Spleen (tissue), 11 donors: ENCODE data around the gene ASTE1. TPM values are rescaled to one million over a fixed set of nuclear protein-coding genes. Genes with fewer than 3 reads are reported as not detected.
A peak's percentile ranks its signal among the peaks of the same experiment; 100 is the strongest.

Source experiments
- DNase-seq: peaks from one replicate; pipeline ENCODE4 v3.0.0-alpha.2; 2020
- H3K27ac ChIP-seq, 8 donors: fragments of 200-600 bp; sonication (generic) in 7 of 8; 1 replicate in 4 of 8; 2 replicates in 4 of 8; pipeline versions ENCODE4 v1.5.0 to v1.8.0; 2016 to 2021; ENCODE audit warnings: inconsistent platforms in 4 of 8, mild to moderate bottlenecking in 4 of 8, moderate library complexity in 1 of 8
- H3K27me3 ChIP-seq, 7 donors: fragments of 200-600 bp; sonication (generic) in 6 of 7; replicated peaks in 1 of 7; 1 replicate in 4 of 7; 2 replicates in 3 of 7; pipeline versions ENCODE4 v1.5.0 to v1.8.0; 2016 to 2021; ENCODE audit warnings: inconsistent platforms in 3 of 7, mild to moderate bottlenecking in 1 of 7
- H3K36me3 ChIP-seq, 6 donors: fragments of 200-600 bp; sonication (generic) in 5 of 6; 1 replicate in 4 of 6; 2 replicates in 2 of 6; pipeline versions ENCODE4 v1.5.0 to v1.8.0; 2016 to 2021; ENCODE audit warnings: inconsistent platforms in 2 of 6
- H3K4me1 ChIP-seq, 6 donors: fragments of 200-600 bp; sonication (generic) in 5 of 6; 1 replicate in 3 of 6; 2 replicates in 3 of 6; pipeline versions ENCODE4 v1.5.0 to v1.8.0; 2016 to 2021; ENCODE audit warnings: inconsistent platforms in 3 of 6
- H3K4me3 ChIP-seq, 8 donors: fragments of 200-600 bp; sonication (generic) in 7 of 8; 1 replicate in 4 of 8; 2 replicates in 4 of 8; pipeline versions ENCODE4 v1.5.0 to v1.8.0; 2016 to 2021; ENCODE audit warnings: inconsistent platforms in 4 of 8, mild to moderate bottlenecking in 4 of 8, moderate library complexity in 2 of 8
- H3K9me3 ChIP-seq, 8 donors: fragments of 200-600 bp; sonication (generic) in 7 of 8; 1 replicate in 4 of 8; 2 replicates in 4 of 8; pipeline versions ENCODE4 v1.5.0 to v1.8.0; 2016 to 2021; ENCODE audit warnings: inconsistent platforms in 4 of 8
- CTCF ChIP-seq, 11 experiments: fragments of 200-600 bp in 7 of 11; fragments of 450-650 bp in 4 of 11; sonication (generic) in 4 of 11; IDR thresholded peaks in 8 of 11; conservative IDR thresholded peaks in 3 of 11; 1 replicate in 7 of 11; 2 replicates in 4 of 11; pipeline versions ENCODE4 v1.4.0 to v1.8.0; 2016 to 2021; ENCODE audit warnings: antibody characterized with exemption in 11 of 11, inconsistent platforms in 4 of 11, mild to moderate bottlenecking in 1 of 11
- POLR2A ChIP-seq, 3 donors: fragments of 450-650 bp; IDR thresholded peaks; one replicate each; pipeline ENCODE4 v1.5.1; 2017; ENCODE audit warnings: antibody characterized with exemption in 3 of 3, mild to moderate bottlenecking in 1 of 3
- POLR2AphosphoS5 ChIP-seq, 3 donors: sonication (generic); formaldehyde crosslinking; IDR thresholded peaks; one replicate each; pipeline ENCODE4 v1.5.1; 2017; ENCODE audit warnings: antibody characterized with exemption in 3 of 3
- WGBS, 5 donors: extraction: QIAGEN DNeasy Blood & Tissue Kit in 3 of 5; methylation state at CpG; one replicate each; pipeline versions ENCODE4 v1.1.5 to v1.1.7; 2013 to 2018; 5-methylcytosine and 5-hydroxymethylcytosine counted together
- intact Hi-C: fragments of 100-400 bp; cut with DNase I; formaldehyde crosslinking; loops from one replicate; pipeline ENCODE4 v1.15.0; 2023; ENCODE audit warnings: low total_unique reads
- polyA plus RNA-seq, 3 donors: library from polyadenylated mRNA; stranded (reverse); fragments of 200-250 nt; gene quantifications; one replicate each; pipeline ENCODE4 v1.2.1, GENCODE V29; 2013
- total RNA-seq, 7 donors: library from RNA; depleted of rRNA in 3 of 7; stranded (reverse); fragments of >200 nt in 3 of 7; fragmentation: NEBNext Ultra II Directional in 4 of 7; extraction: Animal tissue kit (Norgen Biotek cat#: 25700) in 4 of 7; gene quantifications; one replicate each; pipeline versions ENCODE4 v1.1.0 to v1.2.1, GENCODE V29; 2016 to 2021
- donor health status: healthy with polysubstance abuse.
- donor health status: DM: no; HTN: no; CAD: no; lungs with moderate emphysema.
- donor health status: DM: no; HTN: no; CAD: no.
- donor health status: Bipolar disorder and iron deficiency.
- donor health status: healthy.
- donor health status: DM: no; HTN: no; CAD: no.
- donor health status: DM: yes; HTN: yes; CAD: no.

The ASTE1 gene
- total and polyA plus RNA-seq, 10 donors = 3.8 to 16.8 (median 8.3) TPM

DNA sequence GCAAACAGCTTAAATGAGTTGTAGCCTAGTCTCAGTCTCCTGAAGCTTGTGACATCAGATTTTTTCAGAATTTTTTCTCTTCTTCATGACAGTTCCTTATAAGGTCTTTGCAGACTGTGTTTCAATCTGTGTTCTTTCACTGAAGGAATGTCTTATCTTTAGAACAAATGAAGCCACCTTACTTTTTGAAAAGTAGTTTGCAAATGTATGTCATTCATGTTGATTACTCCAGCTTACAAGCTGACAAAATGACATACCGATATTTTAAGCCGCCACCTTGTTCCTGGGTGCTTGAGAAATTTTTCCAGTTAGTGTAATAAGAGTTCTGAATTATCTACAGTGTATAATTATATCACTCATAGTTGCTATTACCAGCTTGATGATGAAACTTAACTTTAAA lies 57.0 kb downstream of the ASTE1 start:
- no peaks in the 10 kb centered on the region for H3K4me1 ChIP-seq
- H3K27ac ChIP-seq = no peak overlapping the region
- H3K4me3 ChIP-seq = no peak overlapping the region
- TF ChIP-seq POLR2A (IDR thresholded peaks at IDR 0.05) (no peak), CTCF (IDR thresholded peaks at IDR 0.05 in 8 of 11, conservative IDR thresholded peaks at IDR 0.05 in 3 of 11) (no peak), POLR2AphosphoS5 (IDR thresholded peaks at IDR 0.05) (no peak)
- H3K27me3 ChIP-seq = no peaks in the 10 kb centered on the region
- WGBS, 5 donors = 95 to 97% (median 96%) methylated on average over 2 of the region's 2 CpGs
- peaks cover 0 to 5% (median 0%) of the 10 kb centered on the region in 8 donors for H3K9me3 ChIP-seq
- H3K36me3 ChIP-seq = peaks cover 0 to 97% (median 40%) of the 10 kb centered on the region in 6 donors
- intact Hi-C loops = no loop called here
- no peak for DNase-seq

DNA sequence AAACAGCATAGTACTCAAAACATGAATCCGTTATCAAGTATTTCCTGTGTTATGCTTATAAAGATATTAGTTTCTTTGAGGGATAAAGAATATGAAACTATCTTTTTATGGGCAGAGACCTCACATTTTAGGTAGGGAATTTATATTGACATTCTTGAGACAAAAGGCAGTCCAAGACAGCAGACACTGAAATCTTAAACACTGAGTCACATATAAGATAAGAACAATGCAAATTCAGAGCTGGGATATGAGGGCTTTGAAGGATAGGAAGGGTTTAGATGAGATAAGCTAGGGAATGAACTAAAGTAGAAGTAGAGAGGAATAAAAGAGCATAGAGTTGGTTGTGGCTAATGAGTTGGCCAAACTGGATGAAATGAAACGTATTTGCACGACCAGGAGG lies 58.4 kb downstream of the ASTE1 start:
- H3K27me3 ChIP-seq = no peaks in the 10 kb centered on the region
- WGBS, 5 donors = 76 to 98% (median 91%) methylated on average over 3 of the region's 3 CpGs
- peaks cover 0 to 5% (median 0%) of the 10 kb centered on the region in 8 donors for H3K9me3 ChIP-seq
- intact Hi-C loops = no loop called here
- no peak overlapping the region for H3K4me3 ChIP-seq
- H3K36me3 ChIP-seq = peaks cover 0 to 98% (median 37%) of the 10 kb centered on the region in 6 donors
- H3K27ac ChIP-seq = no peak overlapping the region
- no peaks in the 10 kb centered on the region for H3K4me1 ChIP-seq
- no peak for TF ChIP-seq POLR2AphosphoS5 (IDR thresholded peaks at IDR 0.05)
- no peak for TF ChIP-seq CTCF (IDR thresholded peaks at IDR 0.05 in 8 of 11, conservative IDR thresholded peaks at IDR 0.05 in 3 of 11)
- TF ChIP-seq POLR2A (IDR thresholded peaks at IDR 0.05) = no peak
- no peak for DNase-seq

GRCh38 chr3:130967281-130967680 lies 59.3 kb downstream of the ASTE1 start:
- intact Hi-C loops = no loop called here
- Histone ChIP-seq H3K4me1 (no peaks in the 10 kb centered on the region), H3K4me3 (no peak overlapping the region), H3K9me3 (peaks cover 0 to 5% (median 0%) of the 10 kb centered on the region in 8 donors), H3K36me3 (peaks cover 0 to 97% (median 36%) of the 10 kb centered on the region in 6 donors), H3K27ac (no peak overlapping the region), H3K27me3 (no peaks in the 10 kb centered on the region)
- TF ChIP-seq POLR2A (IDR thresholded peaks at IDR 0.05) (no peak), POLR2AphosphoS5 (IDR thresholded peaks at IDR 0.05) (no peak), CTCF (IDR thresholded peaks at IDR 0.05 in 8 of 11, conservative IDR thresholded peaks at IDR 0.05 in 3 of 11) (no peak)
- WGBS, 5 donors = 93 to 99% (median 98%) methylated on average over 2 of the region's 2 CpGs
- no peak for DNase-seq

DNA sequence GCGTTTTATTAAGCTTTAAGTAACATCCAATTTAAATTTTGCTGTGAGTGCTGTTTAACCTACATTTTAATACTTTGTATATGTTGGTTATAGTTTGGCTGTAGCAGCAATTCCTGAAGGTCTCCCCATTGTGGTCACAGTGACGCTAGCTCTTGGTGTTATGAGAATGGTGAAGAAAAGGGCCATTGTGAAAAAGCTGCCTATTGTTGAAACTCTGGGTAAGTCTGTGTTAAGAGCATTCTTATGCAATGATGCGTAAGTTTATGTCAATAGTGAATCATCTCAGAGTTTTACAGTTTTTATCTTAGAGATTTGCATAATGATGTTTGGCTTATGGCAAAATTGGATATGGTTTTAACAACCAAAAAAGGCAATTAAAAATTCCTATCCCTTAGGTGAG lies 62.7 kb downstream of the ASTE1 start:
- peaks cover 0 to 97% (median 40%) of the 10 kb centered on the region in 6 donors for H3K36me3 ChIP-seq
- no peak for DNase-seq
- H3K4me1 ChIP-seq = no peaks in the 10 kb centered on the region
- no peaks in the 10 kb centered on the region for H3K27me3 ChIP-seq
- no peak overlapping the region for H3K4me3 ChIP-seq
- H3K27ac ChIP-seq = peak overlapping the region in 2 of 8 donors; percentile 20 to 26
- 64 to 90% (median 83%) methylated on average over 3 of the region's 3 CpGs for WGBS, 5 donors
- H3K9me3 ChIP-seq = no peaks in the 10 kb centered on the region
- intact Hi-C loops = no loop called here
- TF ChIP-seq CTCF (IDR thresholded peaks at IDR 0.05 in 8 of 11, conservative IDR thresholded peaks at IDR 0.05 in 3 of 11) (no peak), POLR2A (IDR thresholded peaks at IDR 0.05) (no peak), POLR2AphosphoS5 (IDR thresholded peaks at IDR 0.05) (no peak)

Other genes with a start within 250 kb of the ASTE1 start
- 10 to 100 TPM; 42.2 to 59.7 (median 51.7) TPM for gene ATP2C1, start 132.7 kb downstream of the ASTE1 start, total RNA-seq
- gene ATP2C1, start 132.7 kb downstream of the ASTE1 start, polyA plus RNA-seq = 10 to 100 TPM; 11.9 to 16.3 (median 13.1) TPM
- gene NEK11, start 52 bp upstream of the ASTE1 start, total RNA-seq = 1 to 10 TPM; 3.1 to 5.9 (median 4.1) TPM
- gene NEK11, start 52 bp upstream of the ASTE1 start, polyA plus RNA-seq = 1 to 10 TPM in 1 of 3 donors, under 1 TPM in 2; 0.77 to 1.3 (median 0.83) TPM